Mucosa of descending colon (tissue), 3 donors: Measurements from ENCODE around the gene ZNF112. TPM values are rescaled to one million over a fixed set of nuclear protein-coding genes. Genes with fewer than 3 reads are reported as not detected.

Source experiments
- ATAC-seq: fragments of 200-7000 bp; cut with Tn5 transposase; one replicate; pipeline ENCODE4 v1.9.1; 2020; ENCODE audit warnings: mild to moderate bottlenecking, moderate library complexity
- DNase-seq, 3 donors: peaks; one replicate each; pipeline ENCODE4 v3.0.0-alpha.2; 2020
- H3K36me3 ChIP-seq: fragments of 200-600 bp; one replicate; pipeline ENCODE4 v1.8.0; 2021; ENCODE audit warnings: low read depth, mild to moderate bottlenecking
- H3K4me1 ChIP-seq: fragments of 200-600 bp; one replicate; pipeline ENCODE4 v1.8.0; 2021; ENCODE audit warnings: low read depth, mild to moderate bottlenecking
- H3K4me3 ChIP-seq: fragments of 200-600 bp; one replicate; pipeline ENCODE4 v1.8.0; 2021; ENCODE audit warnings: mild to moderate bottlenecking
- H3K9me3 ChIP-seq: fragments of 200-600 bp; one replicate; pipeline ENCODE4 v1.8.0; 2021; ENCODE audit warnings: mild to moderate bottlenecking
- CTCF ChIP-seq: fragments of 200-600 bp; IDR thresholded peaks from one replicate; pipeline ENCODE4 v1.8.0; 2022; ENCODE audit warnings: antibody characterized with exemption, mild to moderate bottlenecking
- intact Hi-C, 2 donors: fragments of 100-400 bp; cut with DNase I in 1 of 2; cut with micrococcal nuclease in 1 of 2; formaldehyde crosslinking; loops; one replicate each; pipeline versions ENCODE4 v1.11.0 to v1.11.1; 2022; cut with DNase I, micrococcal nuclease
- total RNA-seq, 3 donors: library from RNA; stranded (reverse); fragmentation: NEBNext Ultra II Directional in 2 of 3; extraction: Animal tissue kit (Norgen Biotek cat#: 25700) in 2 of 3; gene quantifications; one replicate each; pipeline versions ENCODE4 v1.2.1 to v1.2.4, GENCODE V29; 2021 to 2023
- donor health status: DM: no; HTN: no; CAD: no; lungs with moderate emphysema.
- donor health status: DM: no; HTN: no; CAD: no.
- donor health status: DM: no; HTN: yes; CAD: no.

ZNF112 gene
- total RNA-seq, 3 donors from 2014 or later = 3.5 to 7.5 (median 6.6) TPM

- peak; percentile 86 to 90 (median 88) for DNase-seq
- TF ChIP-seq CTCF = no peak
- intact Hi-C loops = no loop called here
- ATAC-seq = peak; percentile 100
- Histone ChIP-seq H3K36me3 (no peaks in the 10 kb centered on the region), H3K4me1 (no peaks in the 10 kb centered on the region), H3K4me3 (peak within 1 kb of the TSS; percentile 57), H3K9me3 (peaks cover 20% of the 10 kb centered on the region)
Observed at GRCh38 chr19:44304659-44305193, 51.8 kb downstream of the ZNF112 start, which contains the start of gene ZNF235. ZNF235 (minus strand) TSS chr19:44305025; CDS start chr19:44303404, 1,621 bp downstream.

GRCh38 chr19:44303976-44304568 is 52.4 kb downstream of the ZNF112 start:
- H3K36me3 ChIP-seq = no peaks in the 10 kb centered on the region
- ATAC-seq (peak; percentile 48), DNase-seq (peak in 1 of 3 donors; percentile 12)
- H3K9me3 ChIP-seq = peaks cover 20% of the 10 kb centered on the region
- H3K4me3 ChIP-seq = peak overlapping the region; percentile 57
- H3K4me1 ChIP-seq = no peaks in the 10 kb centered on the region
- TF ChIP-seq CTCF = no peak
- intact Hi-C loops = no loop called here

GRCh38 chr19:44303320-44303719 is 53.2 kb downstream of the ZNF112 start:
- no peak overlapping the region for H3K4me3 ChIP-seq
- peaks cover 19% of the 10 kb centered on the region for H3K9me3 ChIP-seq
- H3K36me3 ChIP-seq = no peaks in the 10 kb centered on the region
- TF ChIP-seq CTCF = no peak
- H3K4me1 ChIP-seq = no peaks in the 10 kb centered on the region
- ATAC-seq (no peak), DNase-seq (no peak)
- intact Hi-C loops = no loop called here

- no peak for DNase-seq
- peaks cover 8% of the 10 kb centered on the region for H3K36me3 ChIP-seq
- H3K4me3 ChIP-seq = no peak overlapping the region
- peaks cover 92% of the 10 kb centered on the region for H3K9me3 ChIP-seq
- TF ChIP-seq CTCF = no peak
- ATAC-seq = no peak
- intact Hi-C loops = no loop called here
- no peaks in the 10 kb centered on the region for H3K4me1 ChIP-seq
Observed at GRCh38 chr19:44284968-44285367, 71.5 kb downstream of the ZNF112 start.

GRCh38 chr19:44282846-44283245 is 73.6 kb downstream of the ZNF112 start:
- intact Hi-C loops = no loop called here
- ATAC-seq = no peak

More at GRCh38 chr19:44282846-44283245, 73.6 kb downstream of the ZNF112 start:
- H3K9me3 ChIP-seq = peaks cover 93% of the 10 kb centered on the region
- TF ChIP-seq CTCF = no peak
- H3K4me3 ChIP-seq = no peak overlapping the region
- no peak for DNase-seq
- H3K36me3 ChIP-seq = no peaks in the 10 kb centered on the region
- no peaks in the 10 kb centered on the region for H3K4me1 ChIP-seq
